Suprapubic skin (tissue), 4 donors: ENCODE results near the gene ARL5C. TPM values are rescaled to one million over a fixed set of nuclear protein-coding genes. Genes with fewer than 3 reads are reported as not detected.

Source experiments
- DNase-seq, 2 donors: peaks; one replicate each; pipeline ENCODE4 v3.0.0-alpha.2; 2019; ENCODE audit warnings: low spot score in 2 of 2
- H3K27ac ChIP-seq: fragments of 200-600 bp; sonication (generic); one replicate; pipeline ENCODE4 v1.5.1; 2019
- H3K27me3 ChIP-seq: fragments of 200-600 bp; sonication (generic); one replicate; pipeline ENCODE4 v1.5.1; 2019
- H3K36me3 ChIP-seq: fragments of 200-600 bp; sonication (generic); one replicate; pipeline ENCODE4 v1.5.1; 2019
- H3K4me1 ChIP-seq: fragments of 200-600 bp; sonication (generic); one replicate; pipeline ENCODE4 v1.5.1; 2019
- H3K4me3 ChIP-seq: fragments of 200-600 bp; sonication (generic); one replicate; pipeline ENCODE4 v1.5.1; 2019; ENCODE audit warnings: mild to moderate bottlenecking
- H3K9me3 ChIP-seq: fragments of 200-600 bp; sonication (generic); one replicate; pipeline ENCODE4 v1.5.1; 2019
- CTCF ChIP-seq, 2 donors: fragments of 200-600 bp in 1 of 2; fragments of 450-650 bp in 1 of 2; sonication (generic) in 1 of 2; IDR thresholded peaks; one replicate each; pipeline ENCODE4 v1.5.1; 2016 to 2019; ENCODE audit warnings: antibody characterized with exemption in 2 of 2, mild to moderate bottlenecking in 1 of 2, moderate library complexity in 1 of 2
- EP300 ChIP-seq: sonication (generic); formaldehyde crosslinking; IDR thresholded peaks from one replicate; pipeline ENCODE4 v1.6.1; 2017; ENCODE audit warnings: antibody characterized with exemption
- POLR2A ChIP-seq, 2 donors: fragments of 450-650 bp; IDR thresholded peaks; one replicate each; pipeline ENCODE4 v1.6.1; 2017; ENCODE audit warnings: antibody characterized with exemption in 2 of 2, mild to moderate bottlenecking in 2 of 2, moderate library complexity in 2 of 2
- POLR2AphosphoS5 ChIP-seq, 3 donors: sonication (generic); formaldehyde crosslinking; IDR thresholded peaks; one replicate each; pipeline ENCODE4 v1.6.1; 2017; ENCODE audit warnings: antibody characterized with exemption in 3 of 3
- WGBS: methylation state at CpG from one replicate; pipeline ENCODE4 v1.1.5; 2018; 5-methylcytosine and 5-hydroxymethylcytosine counted together
- total RNA-seq, 4 donors: library from RNA; depleted of rRNA; stranded (reverse); fragments of >200 nt; gene quantifications; one replicate each; pipeline ENCODE4 v1.1.0, GENCODE V29; 2016

Gene ARL5C
- total RNA-seq, 4 donors from 2014 or later, result not detected

GRCh38 chr17:39167476-39167875 is 1.5 kb upstream of the ARL5C start:
- WGBS, result 49% methylated on average over 2 of the region's 2 CpGs
- peaks cover 35% of the 10 kb centered on the region for H3K4me1 ChIP-seq
- H3K4me3 ChIP-seq, result no peak overlapping the region
- no peaks in the 10 kb centered on the region for H3K27me3 ChIP-seq
- H3K9me3 ChIP-seq, result no peaks in the 10 kb centered on the region
- no peak overlapping the region for H3K27ac ChIP-seq
- TF ChIP-seq CTCF (IDR thresholded peaks at IDR 0.05) (no peak), POLR2A (IDR thresholded peaks at IDR 0.05) (no peak), POLR2AphosphoS5 (IDR thresholded peaks at IDR 0.05) (no peak), EP300 (no peak)
- H3K36me3 ChIP-seq, result no peaks in the 10 kb centered on the region
- no peak for DNase-seq

- TF ChIP-seq POLR2AphosphoS5 (IDR thresholded peaks at IDR 0.05), result no peak
- TF ChIP-seq POLR2A (IDR thresholded peaks at IDR 0.05), result no peak
- no peak for TF ChIP-seq CTCF (IDR thresholded peaks at IDR 0.05)
- TF ChIP-seq EP300, result no peak
- 64% methylated on average over 7 of the region's 7 CpGs for WGBS
These were observed 725 bp upstream of the ARL5C start for GRCh38 chr17:39166437-39167335.

DNA sequence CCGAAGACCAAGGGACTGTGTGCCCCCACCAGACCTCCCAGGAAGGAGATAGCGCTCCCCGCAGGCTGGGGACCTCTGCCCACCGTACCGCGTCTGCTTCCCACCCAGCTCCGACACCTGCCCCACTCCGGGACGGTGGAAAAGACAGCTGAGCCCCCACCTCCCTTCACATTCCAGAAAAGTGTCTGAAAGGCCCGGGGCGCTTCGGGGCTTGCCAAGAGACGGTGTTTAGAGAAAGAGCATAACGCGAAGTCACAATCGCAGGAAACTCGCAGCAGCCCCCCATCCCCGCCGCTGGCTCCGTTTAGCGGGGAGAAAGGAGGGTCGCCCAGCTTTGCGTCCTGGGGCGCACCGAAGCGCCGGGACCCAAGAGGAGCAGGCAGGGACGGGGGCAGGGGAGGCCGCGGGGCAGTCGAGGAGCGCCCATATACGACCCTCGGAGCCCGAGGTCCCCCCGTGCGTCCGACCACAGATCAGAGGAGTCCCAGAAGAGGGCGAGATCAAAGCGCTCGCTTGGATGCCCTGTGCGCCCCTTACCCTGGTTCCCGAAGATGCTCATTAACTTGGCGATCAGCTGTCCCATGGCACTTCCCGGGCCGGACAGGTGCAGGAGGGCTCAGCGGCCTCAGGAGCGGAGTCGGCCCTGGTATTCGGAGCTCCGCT is 652 bp downstream of the ARL5C start:
- H3K4me3 ChIP-seq, result peak overlapping the region; percentile 52
- no peak overlapping the region for H3K27ac ChIP-seq
- WGBS, result 41% methylated on average over 36 of the region's 51 CpGs
- H3K9me3 ChIP-seq, result no peaks in the 10 kb centered on the region
- H3K36me3 ChIP-seq, result no peaks in the 10 kb centered on the region
- H3K4me1 ChIP-seq, result peaks cover 35% of the 10 kb centered on the region
- TF ChIP-seq CTCF (IDR thresholded peaks at IDR 0.05), result no peak
- TF ChIP-seq POLR2AphosphoS5 (IDR thresholded peaks at IDR 0.05), result no peak
- TF ChIP-seq POLR2A (IDR thresholded peaks at IDR 0.05), result no peak
- TF ChIP-seq EP300, result no peak
- DNase-seq, result no peak
- H3K27me3 ChIP-seq, result no peaks in the 10 kb centered on the region

More at GRCh38 chr17:39166437-39167335, 725 bp upstream of the ARL5C start:
- Histone ChIP-seq H3K4me1 (peaks cover 35% of the 10 kb centered on the region), H3K27me3 (no peaks in the 10 kb centered on the region), H3K9me3 (no peaks in the 10 kb centered on the region), H3K27ac (no peak overlapping the region), H3K4me3 (no peak overlapping the region), H3K36me3 (no peaks in the 10 kb centered on the region)
- no peak for DNase-seq

DNA sequence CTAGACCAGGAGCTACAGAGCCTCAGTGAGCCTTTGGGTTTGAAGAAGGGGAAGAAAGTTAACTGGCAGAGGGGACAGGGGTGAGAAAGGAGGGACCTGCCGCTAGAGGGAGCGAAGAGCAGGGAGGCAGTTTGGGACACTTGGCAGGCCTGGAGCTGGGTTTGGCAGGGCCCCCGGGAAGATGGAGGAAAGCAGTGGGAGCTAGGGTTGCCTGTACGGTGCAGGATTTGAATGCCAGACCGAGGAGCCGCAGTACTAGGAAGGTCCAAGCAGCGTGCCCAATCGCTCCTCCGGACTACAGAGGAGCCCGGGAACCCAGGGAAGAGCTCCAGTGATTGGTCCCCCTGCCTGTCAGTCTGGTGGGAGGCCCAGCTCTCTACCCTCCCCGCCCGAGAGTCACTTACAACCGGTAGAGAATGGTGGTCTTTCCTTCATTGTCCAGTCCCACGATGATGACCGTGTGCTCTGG is 1.3 kb downstream of the ARL5C start:
- WGBS, result 0% methylated on average over 6 of the region's 15 CpGs
- Histone ChIP-seq H3K4me1 (peaks cover 35% of the 10 kb centered on the region), H3K27ac (no peak overlapping the region)

More for the DNA sequence above, 1.3 kb downstream of the ARL5C start:
- H3K4me3 ChIP-seq, result peak overlapping the region; percentile 52
- H3K36me3 ChIP-seq, result no peaks in the 10 kb centered on the region
- peak; percentile 91 for DNase-seq
- H3K27me3 ChIP-seq, result no peaks in the 10 kb centered on the region
- TF ChIP-seq POLR2AphosphoS5 (IDR thresholded peaks at IDR 0.05) (no peak), CTCF (IDR thresholded peaks at IDR 0.05) (peak; percentile 69 to 85)
- H3K9me3 ChIP-seq, result no peaks in the 10 kb centered on the region
